Activated B cell treated with CpG ODN at 0.5 μM for 24 hours (primary cell): Measurements from ENCODE around the gene SEC11C. TPM values are rescaled to one million over a fixed set of nuclear protein-coding genes. Genes with fewer than 3 reads are reported as not detected.
A peak's percentile ranks its signal among the peaks of the same experiment; 100 is the strongest.

Experiments used
- ATAC-seq: fragments of 200-7000 bp; cut with Tn5 transposase; one replicate; pipeline ENCODE4 v1.10.0; 2021; ENCODE audit warnings: low read depth, mild to moderate bottlenecking, moderate library complexity
- CTCF ChIA-PET: fragments of 350-600 bp; sonication (Branson Sonifier 250); formaldehyde crosslinking; loops from one replicate; lab custom pipeline; 2021; ENCODE audit warnings: antibody characterized with exemption; lab: Charles Lee
- POLR2A ChIA-PET: fragments of 350-600 bp; sonication (Branson Sonifier 250); formaldehyde crosslinking; loops from one replicate; lab custom pipeline; 2021; ENCODE audit warnings: antibody characterized with exemption; lab: Charles Lee
- DNase-seq: peaks from one replicate; pipeline ENCODE4 v3.0.0; 2022
- H3K27ac Mint-ChIP-seq: one replicate; pipeline ENCODE4 v1.8.0; 2020; ENCODE audit warnings: mixed read lengths
- H3K27me3 Mint-ChIP-seq: one replicate; pipeline ENCODE4 v1.8.0; 2021; ENCODE audit warnings: mixed read lengths
- H3K36me3 Mint-ChIP-seq: one replicate; pipeline ENCODE4 v1.8.0; 2021; ENCODE audit warnings: low read depth, mixed read lengths
- H3K4me1 Mint-ChIP-seq: one replicate; pipeline ENCODE4 v1.8.0; 2021; ENCODE audit warnings: mixed read lengths
- H3K4me3 Mint-ChIP-seq: one replicate; pipeline ENCODE4 v1.8.0; 2020; ENCODE audit warnings: mild to moderate bottlenecking, mixed read lengths
- H3K9me3 Mint-ChIP-seq: one replicate; pipeline ENCODE4 v1.8.0; 2020; ENCODE audit warnings: mixed read lengths
- intact Hi-C: fragments of 100-400 bp; cut with micrococcal nuclease; formaldehyde crosslinking; loops from one replicate; pipeline ENCODE4 v1.15.1; 2024
- total RNA-seq: library from RNA; stranded (reverse); gene quantifications from 2 replicates; pipeline ENCODE4 v1.2.3, GENCODE V29; 2022
- TF ChIP-seq, protein P1 (sequence below): fragments of 200-600 bp; IDR thresholded peaks from one replicate; pipeline ENCODE4 v1.8.0; 2022; ENCODE audit warnings: antibody characterized with exemption, mild to moderate bottlenecking

Gene SEC11C
- total RNA-seq, 1 donor from 2014 or later, result 112 TPM

DNA sequence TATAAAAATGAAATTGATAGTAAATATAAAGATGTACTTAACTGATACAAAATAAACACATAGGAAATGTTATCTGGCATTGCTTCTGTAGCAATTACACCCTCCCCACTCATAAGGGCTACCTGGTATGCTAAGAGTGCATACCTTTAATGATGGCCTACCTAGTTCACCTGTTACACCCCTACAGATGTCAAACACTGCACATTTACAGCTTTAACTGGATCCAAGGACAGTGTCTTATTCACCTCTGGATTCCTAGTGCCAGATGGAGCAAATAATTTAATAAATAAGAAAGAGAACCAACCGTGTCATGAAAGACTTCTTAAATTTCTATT is 15.3 kb upstream of the SEC11C start:
- TF ChIP-seq, protein P1, sequence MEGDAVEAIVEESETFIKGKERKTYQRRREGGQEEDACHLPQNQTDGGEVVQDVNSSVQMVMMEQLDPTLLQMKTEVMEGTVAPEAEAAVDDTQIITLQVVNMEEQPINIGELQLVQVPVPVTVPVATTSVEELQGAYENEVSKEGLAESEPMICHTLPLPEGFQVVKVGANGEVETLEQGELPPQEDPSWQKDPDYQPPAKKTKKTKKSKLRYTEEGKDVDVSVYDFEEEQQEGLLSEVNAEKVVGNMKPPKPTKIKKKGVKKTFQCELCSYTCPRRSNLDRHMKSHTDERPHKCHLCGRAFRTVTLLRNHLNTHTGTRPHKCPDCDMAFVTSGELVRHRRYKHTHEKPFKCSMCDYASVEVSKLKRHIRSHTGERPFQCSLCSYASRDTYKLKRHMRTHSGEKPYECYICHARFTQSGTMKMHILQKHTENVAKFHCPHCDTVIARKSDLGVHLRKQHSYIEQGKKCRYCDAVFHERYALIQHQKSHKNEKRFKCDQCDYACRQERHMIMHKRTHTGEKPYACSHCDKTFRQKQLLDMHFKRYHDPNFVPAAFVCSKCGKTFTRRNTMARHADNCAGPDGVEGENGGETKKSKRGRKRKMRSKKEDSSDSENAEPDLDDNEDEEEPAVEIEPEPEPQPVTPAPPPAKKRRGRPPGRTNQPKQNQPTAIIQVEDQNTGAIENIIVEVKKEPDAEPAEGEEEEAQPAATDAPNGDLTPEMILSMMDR, result no peak
- no peak overlapping the region for H3K4me3 Mint-ChIP-seq
- DNase-seq, result no peak
- CTCF ChIA-PET, result no interaction called here
- ATAC-seq, result no peak
- intact Hi-C loops, result no loop called here
- H3K36me3 Mint-ChIP-seq, result no peaks in the 10 kb centered on the region
- H3K4me1 Mint-ChIP-seq, result no peaks in the 10 kb centered on the region
- H3K27ac Mint-ChIP-seq, result no peak overlapping the region
- H3K27me3 Mint-ChIP-seq, result peaks cover 11% of the 10 kb centered on the region
- H3K9me3 Mint-ChIP-seq, result no peaks in the 10 kb centered on the region
- POLR2A ChIA-PET, result no interaction called here

DNA sequence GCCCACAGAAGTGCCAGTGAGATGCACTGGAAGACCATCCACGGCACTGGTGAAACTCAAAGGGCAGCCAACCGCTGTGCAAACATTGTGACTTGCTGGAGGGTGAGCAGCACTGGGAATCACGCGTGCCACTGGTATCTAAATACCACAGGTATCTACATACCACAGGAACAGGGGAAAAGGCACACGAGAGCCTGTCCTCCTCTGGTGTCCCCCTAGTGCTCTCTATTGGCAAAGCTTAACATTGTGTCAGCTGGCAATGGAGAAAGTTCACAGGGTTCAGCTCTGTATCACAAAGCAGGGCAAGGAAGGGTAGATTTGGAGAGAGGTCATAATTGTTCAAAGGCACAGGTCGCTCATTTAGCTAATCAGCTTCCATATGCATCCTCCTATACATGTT is 12.6 kb upstream of the SEC11C start:
- peaks cover 2% of the 10 kb centered on the region for H3K9me3 Mint-ChIP-seq
- no peak for DNase-seq
- CTCF ChIA-PET, result no interaction called here
- no peak overlapping the region for H3K27ac Mint-ChIP-seq
- H3K27me3 Mint-ChIP-seq, result peaks cover 21% of the 10 kb centered on the region
- H3K4me1 Mint-ChIP-seq, result no peaks in the 10 kb centered on the region
- H3K4me3 Mint-ChIP-seq, result no peak overlapping the region
- ATAC-seq, result no peak
- no peaks in the 10 kb centered on the region for H3K36me3 Mint-ChIP-seq
- TF ChIP-seq, protein P1, result no peak
- intact Hi-C loops, result loop anchor here (5.0 kb wide), 1 partner anchor 335 kb away; no protein-coding TSS in a partner anchor
- POLR2A ChIA-PET, result interaction anchor here (1.2 kb wide), 1 partner anchor 42 kb away, joined by 3 read pairs; no protein-coding TSS in a partner anchor

DNA sequence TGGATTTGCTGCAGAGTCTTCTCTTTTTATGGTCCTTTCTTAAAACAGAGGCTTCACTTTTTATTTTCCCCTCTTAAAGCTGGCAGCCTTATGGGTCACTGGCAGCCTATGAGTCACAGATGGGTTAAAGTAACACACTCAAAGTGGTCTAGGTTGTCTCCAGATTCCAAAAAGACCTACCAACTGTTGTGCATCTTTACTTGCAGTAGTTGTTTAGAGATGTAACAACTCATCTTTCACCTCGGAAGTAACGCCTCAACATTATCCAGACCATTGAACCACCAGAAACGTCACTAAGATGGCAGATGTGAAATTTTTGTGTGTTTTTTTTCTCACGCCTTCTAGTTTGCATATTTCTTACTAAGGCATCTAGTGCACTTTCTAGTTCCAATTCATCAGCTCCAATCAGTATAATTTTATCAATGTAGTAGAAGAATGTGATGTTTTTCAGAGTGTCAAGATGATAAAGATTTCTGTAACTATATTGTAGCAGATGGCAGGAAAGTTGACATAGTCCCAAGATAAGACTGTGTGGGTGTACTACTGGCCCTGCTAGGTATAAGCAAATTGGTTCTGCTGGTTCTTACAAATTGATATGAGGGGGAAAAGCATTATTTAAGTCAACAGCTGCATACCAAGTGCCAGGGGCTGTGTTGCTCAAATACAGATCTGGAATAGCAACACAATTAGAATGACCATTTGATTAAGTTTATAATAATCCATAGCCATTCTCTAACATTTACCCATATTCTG is 9.6 kb upstream of the SEC11C start:
- Mint-ChIP-seq H3K9me3 (peaks cover 2% of the 10 kb centered on the region), H3K4me3 (no peak overlapping the region)

DNA sequence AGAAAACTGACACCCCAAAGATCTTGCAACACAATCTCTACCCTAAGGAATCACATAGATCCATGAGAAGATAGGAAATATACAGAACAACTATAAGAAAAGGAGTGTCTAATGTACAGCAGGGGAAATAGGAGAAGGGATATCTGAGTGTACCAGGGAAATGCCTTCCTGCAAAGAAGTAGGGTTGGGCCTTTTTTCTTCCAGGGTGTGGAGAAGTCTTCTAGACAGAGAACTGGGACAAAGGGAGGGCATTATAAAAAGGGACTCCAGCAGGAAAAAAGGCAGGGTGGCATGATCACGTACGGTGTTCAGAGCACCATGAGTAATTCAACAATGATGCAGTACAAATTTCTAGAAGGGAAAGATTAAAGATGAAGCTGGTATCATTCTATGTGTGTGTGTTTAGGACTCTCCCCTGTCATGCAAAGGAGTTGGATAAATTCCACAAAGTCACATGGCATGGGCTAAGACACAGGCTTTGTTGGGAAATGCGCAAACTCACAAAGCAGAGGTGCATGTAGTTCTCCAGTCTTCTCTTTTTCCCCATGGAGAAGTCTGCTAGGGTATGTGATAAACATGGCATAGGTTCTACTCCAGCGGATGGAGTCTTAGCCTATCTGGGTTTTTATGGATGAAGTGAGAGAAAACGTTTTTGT is 6.7 kb upstream of the SEC11C start:
- H3K4me3 Mint-ChIP-seq, result no peak overlapping the region
- no peak overlapping the region for H3K27ac Mint-ChIP-seq
- DNase-seq, result no peak
- ATAC-seq, result no peak
- TF ChIP-seq, protein P1, result no peak
- no peaks in the 10 kb centered on the region for H3K4me1 Mint-ChIP-seq
- H3K9me3 Mint-ChIP-seq, result peaks cover 2% of the 10 kb centered on the region
- ChIA-PET POLR2A (no interaction called here), CTCF (no interaction called here)
- intact Hi-C loops, result no loop called here
- H3K36me3 Mint-ChIP-seq, result no peaks in the 10 kb centered on the region
- peaks cover 40% of the 10 kb centered on the region for H3K27me3 Mint-ChIP-seq

More for the DNA sequence above, 9.6 kb upstream of the SEC11C start:
- CTCF ChIA-PET, result no interaction called here
- POLR2A ChIA-PET, result no interaction called here
- ATAC-seq (no peak), DNase-seq (no peak)
- intact Hi-C loops, result loop anchor here (5.0 kb wide), 1 partner anchor 338 kb away; no protein-coding TSS in a partner anchor
- Mint-ChIP-seq H3K27ac (no peak overlapping the region), H3K4me1 (no peaks in the 10 kb centered on the region), H3K27me3 (peaks cover 39% of the 10 kb centered on the region), H3K36me3 (no peaks in the 10 kb centered on the region)
- TF ChIP-seq, protein P1, result no peak

DNA sequence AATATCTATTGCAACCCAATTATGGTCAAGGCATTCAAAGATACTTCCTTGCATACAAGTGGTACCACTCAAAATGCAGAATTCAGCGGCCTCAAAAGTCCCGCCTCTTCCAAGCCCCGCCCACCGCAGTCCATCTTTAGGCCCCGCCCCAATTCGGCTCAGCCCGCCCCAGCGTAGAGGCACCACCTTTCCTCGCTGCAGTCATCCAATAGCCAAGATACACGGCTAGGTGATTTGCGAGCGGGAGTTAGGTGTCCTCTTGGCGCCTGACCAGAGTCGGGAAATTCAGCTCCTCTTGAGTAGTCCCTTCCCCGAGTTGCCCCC is 431 bp upstream of the SEC11C start:
- Mint-ChIP-seq H3K36me3 (peaks cover 12% of the 10 kb centered on the region), H3K9me3 (no peaks in the 10 kb centered on the region), H3K4me1 (peaks cover 44% of the 10 kb centered on the region), H3K27ac (peak overlapping the region; percentile 100), H3K27me3 (peaks cover 11% of the 10 kb centered on the region), H3K4me3 (peak overlapping the region; percentile 95)
- peak; percentile 80 for ATAC-seq
- no peak for DNase-seq
- intact Hi-C loops, result loop anchor here (1.0 to 5.0 kb wide), 10 partner anchors 44 to 1517 kb away; partner anchors contain the start of genes LMAN1 and ZNF532
- POLR2A ChIA-PET, result interaction anchor here (1.1 to 3.7 kb wide), 6 partner anchors 45 to 1000 kb away, joined by 3 to 20 read pairs (median 5); no protein-coding TSS in a partner anchor
- CTCF ChIA-PET, result interaction anchor here (1.3 kb wide), 1 partner anchor 54 kb away, joined by 5 read pairs; no protein-coding TSS in a partner anchor
- TF ChIP-seq, protein P1, result no peak
